HG03378 (cell line): ENCODE results near the gene ABHD14A.

Source experiments
- ATAC-seq: cut with Tn5 transposase; IDR thresholded peaks from one replicate; pipeline ENCODE4 v1.9.1; 2021; ENCODE audit warnings: mild to moderate bottlenecking, moderate library complexity; ENCODE audit not compliant: unreplicated experiment

ABHD14A gene

DNA sequence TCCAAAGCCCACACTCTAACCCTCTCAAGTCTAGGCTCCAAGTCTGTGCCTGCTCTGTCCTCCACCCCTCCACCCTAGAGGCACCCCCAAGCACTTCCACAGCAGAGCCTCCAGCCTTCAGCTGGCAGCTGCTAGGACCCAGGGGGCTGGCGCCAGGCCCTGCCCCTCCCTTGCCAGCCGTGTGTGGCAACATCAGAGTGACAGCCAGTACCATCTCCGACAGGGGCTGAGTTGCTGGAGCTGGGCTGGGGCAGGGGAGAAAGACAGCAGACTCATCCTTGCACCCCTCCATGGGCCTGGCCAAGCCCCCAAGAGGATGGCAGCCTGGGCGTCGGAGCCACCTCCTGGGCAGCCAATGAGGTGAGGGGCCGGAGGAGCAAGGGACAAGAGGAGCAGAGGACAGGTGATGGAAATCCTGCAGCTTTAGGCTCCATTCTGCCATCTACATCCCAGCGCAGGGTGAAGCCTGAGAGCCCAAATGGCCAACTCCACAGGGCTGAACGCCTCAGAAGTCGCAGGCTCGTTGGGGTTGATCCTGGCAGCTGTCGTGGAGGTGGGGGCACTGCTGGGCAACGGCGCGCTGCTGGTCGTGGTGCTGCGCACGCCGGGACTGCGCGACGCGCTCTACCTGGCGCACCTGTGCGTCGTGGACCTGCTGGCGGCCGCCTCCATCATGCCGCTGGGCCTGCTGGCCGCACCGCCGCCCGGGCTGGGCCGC, 19.5 kb upstream of the ABHD14A start, which contains the start of gene GPR62:
Gene GPR62, plus strand, starts transcription at position 207 of the 718 bp plus-strand sequence. Its CDS starts 272 bp downstream, at position 479.
- ATAC-seq: no peak

DNA sequence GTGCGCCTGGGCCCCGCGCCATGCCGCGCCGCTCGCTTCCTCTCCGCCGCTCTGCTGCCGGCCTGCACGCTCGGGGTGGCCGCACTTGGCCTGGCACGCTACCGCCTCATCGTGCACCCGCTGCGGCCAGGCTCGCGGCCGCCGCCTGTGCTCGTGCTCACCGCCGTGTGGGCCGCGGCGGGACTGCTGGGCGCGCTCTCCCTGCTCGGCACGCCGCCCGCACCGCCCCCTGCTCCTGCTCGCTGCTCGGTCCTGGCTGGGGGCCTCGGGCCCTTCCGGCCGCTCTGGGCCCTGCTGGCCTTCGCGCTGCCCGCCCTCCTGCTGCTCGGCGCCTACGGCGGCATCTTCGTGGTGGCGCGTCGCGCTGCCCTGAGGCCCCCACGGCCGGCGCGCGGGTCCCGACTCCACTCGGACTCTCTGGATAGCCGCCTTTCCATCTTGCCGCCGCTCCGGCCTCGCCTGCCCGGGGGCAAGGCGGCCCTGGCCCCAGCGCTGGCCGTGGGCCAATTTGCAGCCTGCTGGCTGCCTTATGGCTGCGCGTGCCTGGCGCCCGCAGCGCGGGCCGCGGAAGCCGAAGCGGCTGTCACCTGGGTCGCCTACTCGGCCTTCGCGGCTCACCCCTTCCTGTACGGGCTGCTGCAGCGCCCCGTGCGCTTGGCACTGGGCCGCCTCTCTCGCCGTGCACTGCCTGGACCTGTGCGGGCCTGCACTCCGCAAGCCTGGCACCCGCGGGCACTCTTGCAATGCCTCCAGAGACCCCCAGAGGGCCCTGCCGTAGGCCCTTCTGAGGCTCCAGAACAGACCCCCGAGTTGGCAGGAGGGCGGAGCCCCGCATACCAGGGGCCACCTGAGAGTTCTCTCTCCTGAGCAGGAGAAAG, 18.7 kb upstream of the ABHD14A start:
- no peak for ATAC-seq

DNA sequence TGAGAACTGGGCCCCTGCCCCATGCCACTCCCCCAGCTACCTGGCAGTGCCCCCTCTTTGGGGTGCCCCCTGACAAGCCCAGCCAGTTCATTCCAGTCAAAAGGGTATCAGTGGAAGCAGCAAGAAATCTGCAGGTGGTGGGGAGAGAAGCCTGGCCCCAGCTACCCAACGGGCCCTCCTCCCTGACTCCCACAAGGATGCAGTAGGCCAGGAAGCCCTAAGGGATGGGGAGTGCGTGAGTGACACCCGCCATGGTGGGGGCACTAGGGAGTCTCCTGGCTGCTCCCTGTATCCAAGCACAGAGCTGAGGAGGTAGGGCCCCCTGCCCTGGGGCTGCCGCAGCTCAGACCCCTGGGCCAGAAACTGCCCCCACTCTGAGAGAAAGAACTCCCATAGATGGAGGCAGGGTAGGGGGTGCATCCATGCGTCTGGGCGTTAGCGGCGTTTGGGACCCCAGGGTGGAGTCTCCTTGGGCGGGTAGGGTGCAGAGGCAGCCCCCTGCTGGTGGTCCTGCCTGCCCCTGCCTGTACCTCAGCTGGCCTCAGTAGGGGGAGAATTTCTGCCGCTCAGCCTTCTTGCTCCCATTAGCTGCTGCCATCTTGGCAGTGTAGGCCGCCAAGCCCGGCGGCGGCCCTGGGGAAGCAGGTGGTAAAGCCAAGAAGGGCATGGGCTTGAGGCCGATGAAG, 17.2 kb upstream of the ABHD14A start:
- no peak for ATAC-seq

DNA sequence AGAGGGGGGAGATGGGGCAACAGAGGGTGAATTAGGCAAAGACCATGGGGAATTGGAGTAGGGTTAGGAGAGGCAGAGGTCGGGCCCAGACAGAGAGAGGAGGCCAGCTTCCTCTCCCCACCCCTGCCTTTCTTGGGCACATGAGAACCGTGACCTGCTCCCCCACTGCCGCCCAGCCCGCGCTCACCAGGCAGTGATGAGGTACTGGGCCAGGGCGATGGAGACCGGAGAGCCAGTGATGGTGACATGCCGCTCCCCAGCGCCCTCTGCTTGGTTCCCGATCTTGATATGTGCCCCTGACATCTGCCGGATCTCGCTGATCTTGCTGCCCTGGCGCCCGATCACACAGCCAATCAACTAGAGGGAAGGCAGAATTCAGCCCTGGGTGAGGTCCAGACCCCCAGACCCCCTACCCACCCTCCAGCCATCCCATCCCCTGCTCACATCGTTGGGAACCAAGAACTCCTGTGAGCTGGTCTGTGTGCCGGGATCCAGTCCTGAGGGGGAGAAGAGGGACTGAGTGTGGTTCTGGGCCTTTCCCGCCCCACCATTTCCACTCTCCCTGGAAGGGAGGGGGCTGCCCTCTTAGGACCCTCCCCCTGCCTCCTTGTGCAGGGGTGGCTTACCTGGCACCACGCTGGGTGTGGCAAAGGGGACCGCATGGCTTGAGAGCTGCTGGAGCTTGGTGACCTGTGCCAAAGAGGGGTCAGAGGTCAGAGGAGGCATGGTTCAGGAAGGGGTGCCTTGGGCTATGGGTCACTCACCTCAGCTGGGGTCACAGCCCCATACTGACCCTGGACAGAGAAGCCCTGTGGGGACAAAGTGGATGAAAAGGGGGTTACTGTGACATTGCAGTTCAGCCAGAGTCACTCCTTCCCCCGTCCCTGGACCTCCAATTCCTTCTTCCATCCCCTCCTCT, 16.0 kb upstream of the ABHD14A start:
- no peak for ATAC-seq

DNA sequence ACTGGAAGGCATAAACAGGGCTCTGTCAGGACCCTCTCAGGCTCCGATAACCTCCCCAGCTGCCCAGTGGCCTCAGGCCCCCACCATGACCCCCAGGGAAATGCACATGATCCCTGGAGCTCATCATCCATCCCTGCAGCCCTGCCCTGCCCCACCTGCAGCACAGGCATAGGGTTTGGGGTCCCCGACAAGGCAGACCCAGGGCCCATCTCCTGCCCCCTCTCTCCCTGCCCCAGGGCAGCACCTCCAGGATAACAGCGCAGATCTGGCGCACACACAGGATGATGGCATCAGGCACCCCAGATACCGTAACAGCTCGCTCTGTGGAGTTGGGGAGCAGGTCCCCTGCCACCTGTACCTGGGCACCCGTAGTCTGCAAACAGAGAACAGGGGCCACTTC, 15.2 kb upstream of the ABHD14A start:
- no peak for ATAC-seq

DNA sequence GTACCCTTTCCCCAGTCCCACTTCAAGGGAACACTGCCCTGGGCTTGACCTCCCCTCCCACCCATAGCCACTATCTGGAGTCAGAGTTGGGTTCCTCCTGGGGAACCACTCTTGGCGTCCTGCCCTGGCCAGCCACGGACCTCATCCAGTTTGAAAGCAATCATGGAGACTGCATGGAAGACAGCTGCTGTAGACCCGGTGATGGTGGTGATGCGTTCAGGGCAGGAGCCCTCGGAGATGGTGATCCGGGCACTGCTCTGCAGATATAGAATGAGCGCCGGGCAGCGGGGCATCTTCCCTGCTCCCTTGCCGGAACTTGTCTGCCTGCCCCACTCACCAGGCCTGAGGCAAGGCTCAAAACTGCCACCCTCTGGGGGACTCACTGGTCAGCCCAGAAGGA, 14.5 kb upstream of the ABHD14A start:
- no peak for ATAC-seq

DNA sequence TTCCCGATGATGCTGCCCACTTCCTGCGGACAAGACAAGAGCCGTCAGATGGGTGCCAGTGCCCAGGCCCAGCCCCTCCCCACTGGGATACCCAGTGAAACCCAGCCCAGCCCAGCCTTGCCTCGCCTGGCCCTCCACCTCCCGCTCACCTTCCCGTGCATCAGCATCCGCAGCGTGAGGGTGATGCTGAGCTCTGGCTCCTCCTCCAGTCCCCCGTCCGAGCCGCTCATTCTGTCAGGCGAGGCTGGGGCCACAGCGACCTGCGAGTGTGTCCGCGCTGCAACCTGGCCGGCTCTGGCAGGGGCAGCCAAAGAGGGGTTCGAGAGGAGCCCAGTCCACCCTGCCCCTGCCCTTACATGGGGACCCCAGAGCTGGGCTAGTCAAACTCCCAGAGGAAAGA, 13.9 kb upstream of the ABHD14A start:
- no peak for ATAC-seq

DNA sequence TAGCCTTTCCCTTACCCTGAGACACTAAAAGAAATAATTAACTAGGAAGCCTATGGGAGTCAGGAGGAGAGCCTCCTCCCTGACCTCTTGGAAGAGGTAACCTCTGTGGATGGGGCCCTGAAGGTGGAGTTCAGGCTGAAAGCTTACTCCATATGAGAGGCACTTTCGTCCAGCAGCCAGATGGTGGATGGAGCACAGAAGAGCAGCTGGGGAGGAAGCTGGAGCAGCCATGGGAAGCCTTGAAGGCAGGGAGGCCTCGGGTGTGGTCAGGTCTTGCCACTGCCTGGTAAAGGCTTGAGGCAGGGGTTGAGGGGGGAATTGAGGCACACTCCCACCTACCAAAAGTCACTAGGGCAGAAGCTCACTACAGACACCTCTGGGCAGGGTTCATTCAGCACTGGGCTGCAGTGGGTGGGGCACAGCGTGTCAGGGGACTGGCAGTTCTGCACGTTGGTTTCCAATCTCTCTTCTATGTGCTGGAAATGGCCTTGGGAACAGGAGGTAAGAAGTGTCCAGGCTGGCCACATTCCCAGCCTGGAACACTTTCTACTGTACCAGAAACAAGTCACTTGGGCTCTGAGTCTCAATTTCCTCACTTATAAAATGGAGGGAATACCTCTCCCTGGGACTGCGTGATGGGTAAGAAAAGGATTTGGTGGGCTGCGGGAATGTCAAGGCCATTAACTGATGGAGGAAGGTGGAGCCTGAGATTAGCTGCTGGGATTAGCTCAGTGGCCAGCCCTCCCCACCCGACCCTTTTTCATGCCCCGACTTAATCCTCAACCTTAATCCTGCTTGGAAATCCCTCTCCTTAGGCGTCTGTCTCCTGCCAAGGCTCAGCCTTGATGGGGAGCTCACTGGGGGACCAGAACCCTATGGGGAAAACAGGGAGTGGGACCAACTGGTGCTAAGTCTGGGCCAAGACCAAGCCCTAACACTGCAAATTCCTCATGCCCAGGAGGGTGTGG, 13.0 kb upstream of the ABHD14A start:
- ATAC-seq: no peak

DNA sequence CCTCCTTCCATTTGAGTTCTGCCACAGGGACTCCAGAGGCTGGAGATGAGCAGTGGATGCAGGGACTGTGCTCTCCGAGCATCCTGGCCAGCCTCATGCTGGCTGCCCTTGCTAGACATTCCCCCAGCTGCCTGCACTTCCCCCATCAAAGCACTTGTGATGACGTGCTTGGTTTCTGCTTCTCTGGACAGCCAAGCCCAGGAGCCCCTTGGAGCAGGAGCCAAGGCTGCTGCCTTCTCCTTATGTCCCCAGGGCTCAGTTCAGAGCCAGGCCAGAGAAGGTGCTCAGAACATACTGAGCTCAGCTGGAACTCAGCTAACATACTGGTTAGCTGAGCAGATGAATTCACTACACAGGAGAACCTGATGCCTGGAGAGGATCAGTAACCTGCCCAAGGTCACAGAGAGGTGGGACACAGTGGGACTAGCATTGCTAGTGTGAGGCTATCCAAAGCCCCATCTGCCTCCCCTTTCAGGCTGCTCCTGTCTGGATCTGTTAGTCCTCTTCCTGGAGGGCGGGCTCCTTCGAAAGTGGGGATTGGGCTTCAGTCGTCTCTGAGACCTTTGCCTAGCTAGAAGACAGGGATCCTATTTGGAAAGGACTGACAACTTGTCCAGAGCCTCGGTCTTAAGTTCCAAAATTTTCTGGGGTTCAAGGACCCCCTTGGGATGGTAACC, 11.9 kb upstream of the ABHD14A start:
- no peak for ATAC-seq

DNA sequence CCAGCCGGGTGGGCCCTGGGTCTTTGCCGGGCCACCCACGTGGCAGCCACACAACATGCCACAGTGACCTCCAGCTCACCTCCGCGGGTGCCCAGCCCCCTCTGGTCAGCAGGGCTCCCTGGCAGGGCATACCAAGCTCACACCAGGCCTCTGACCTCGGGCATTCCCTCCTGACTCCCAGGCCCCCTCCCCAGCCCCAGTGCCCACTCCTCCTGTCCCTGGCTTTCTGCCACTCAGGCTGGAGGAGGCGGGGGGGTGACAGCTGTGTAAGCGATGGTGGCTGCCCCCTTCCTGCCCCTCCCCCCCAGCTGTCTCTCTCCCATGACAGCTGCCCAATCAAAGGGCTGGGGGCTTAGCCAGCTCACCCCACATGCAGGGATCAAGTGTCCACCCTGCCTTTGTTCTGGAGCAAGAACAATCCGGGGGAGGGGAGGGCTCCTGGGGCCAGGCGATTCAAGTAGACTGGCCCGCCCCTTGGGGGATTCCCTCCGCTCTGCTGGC, 10.9 kb upstream of the ABHD14A start:
- no peak for ATAC-seq

DNA sequence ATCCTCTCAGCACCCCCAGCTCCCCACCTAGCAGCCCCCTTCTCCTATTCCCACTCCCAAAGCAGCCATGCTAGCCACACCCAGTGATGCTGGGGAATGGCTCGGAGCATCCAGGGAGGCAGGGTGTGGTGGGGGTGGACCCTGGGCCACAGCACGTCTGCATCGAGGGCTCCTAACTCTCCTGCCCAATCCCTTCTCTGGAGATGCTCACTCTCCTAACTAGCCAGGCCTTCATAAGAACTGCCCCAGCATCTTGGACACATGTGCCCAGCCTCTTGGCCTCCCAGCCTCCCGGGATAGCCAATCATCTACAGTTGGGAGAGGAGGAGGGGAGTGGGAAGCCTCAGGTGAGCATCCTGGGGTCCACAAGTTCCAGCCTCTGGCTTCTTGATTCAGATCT, 10.3 kb upstream of the ABHD14A start:
- no peak for ATAC-seq

DNA sequence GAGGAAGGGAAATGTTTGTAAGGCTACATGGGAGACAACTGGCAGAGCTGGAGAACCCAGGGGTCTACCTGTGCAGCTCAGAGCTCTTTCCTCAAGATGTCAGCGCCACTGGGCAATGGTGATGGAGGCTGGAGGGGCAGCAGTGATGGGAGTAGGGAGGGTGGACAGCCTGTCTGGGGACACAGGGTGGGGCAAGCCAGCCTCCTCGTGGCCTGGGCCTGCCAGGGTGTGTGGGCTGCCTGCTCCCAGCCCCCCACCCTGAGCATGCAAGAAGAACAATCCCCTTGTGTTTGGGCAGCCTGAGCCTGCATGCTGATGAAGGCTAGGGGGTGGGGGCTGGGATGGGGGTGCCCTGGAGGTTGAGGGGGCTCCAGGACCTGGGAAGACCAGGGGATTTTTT, 8.8 kb upstream of the ABHD14A start:
- no peak for ATAC-seq

DNA sequence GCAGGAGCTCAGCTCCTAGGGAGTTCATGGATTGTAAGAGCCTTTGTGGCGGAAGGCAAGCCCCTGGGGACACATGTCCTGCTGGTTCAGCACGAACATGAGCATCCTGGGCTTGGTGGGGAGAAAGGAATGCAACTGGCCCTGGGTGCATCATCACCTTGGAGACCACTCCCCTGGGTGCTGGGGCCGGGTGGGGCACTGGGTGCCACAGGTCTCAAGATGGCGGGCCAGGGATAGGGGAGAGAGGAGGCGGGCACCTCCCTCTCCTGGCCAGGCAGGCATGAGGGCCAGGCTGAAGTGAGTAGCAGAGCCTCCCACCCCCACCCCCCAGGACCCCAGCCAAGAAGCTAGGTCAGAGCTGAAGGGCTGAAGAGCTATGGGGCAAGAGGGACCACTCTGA, 8.4 kb upstream of the ABHD14A start:
- no peak for ATAC-seq

DNA sequence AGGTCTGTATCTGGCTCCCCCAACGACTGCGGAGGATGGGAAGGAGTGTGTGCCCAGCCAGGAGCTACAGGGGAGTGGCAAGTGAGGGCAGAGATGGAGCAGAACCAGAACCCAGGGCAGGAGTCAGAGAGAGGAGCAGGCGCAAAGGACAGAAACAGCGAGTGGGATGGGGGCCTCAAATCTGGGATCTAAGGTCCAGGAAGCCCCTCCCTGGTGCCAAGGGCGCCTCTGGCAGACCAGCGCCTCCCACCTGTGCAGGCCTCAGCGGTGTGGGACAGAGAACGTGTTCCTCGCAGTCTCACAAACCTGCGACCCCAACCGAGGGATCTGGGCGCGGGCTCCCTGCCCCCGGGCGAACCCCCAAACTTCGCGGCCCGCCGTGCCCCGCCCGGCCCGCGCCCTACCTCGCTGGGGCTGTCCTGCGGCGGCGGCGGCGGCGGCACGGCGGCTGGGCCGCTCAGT, 7.9 kb upstream of the ABHD14A start:
- no peak for ATAC-seq

DNA sequence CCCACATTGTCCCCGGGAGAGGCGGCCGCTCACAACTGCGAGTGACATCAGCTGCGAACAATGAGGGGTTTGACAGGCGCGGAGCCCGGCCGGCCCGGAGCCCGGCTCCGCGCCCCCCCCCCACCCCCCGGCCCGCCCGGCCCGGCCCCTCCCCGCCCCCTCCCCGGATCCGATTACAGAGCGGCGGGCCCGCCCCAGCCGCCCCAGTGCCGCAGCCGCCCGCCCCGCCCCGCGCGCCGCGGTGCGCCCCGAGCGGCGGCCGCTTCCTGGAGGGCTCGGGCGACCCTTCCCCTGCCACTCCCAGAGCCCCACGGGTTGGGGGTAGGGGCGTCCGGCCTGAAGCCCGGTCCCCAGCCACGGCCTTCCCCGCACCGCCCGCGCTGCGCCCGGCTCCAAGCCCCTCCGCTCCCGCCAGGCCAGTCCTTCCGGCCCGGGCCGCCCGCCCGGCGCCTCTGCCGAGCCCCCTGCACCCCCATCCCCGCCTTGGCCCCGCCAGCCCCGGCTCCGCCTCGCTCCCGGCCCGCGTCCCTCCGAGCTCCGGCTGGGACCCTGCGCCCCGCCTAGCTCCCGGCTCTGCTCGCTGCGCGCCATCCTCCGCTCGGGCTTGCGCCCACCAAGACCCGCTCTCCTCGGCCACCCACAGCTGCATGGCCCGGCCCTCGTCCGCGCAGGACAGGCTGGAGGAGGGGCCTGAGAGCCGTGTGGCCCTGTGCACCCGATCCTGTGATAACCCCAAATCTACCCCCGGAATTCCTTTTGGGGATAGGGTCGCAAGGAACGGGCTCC, 7.3 kb upstream of the ABHD14A start, which contains the start of gene PCBP4:
Gene PCBP4, minus strand, starts transcription at position 71 of the 786 bp plus-strand sequence. CDS start 6,214 bp downstream, outside the sequence.
- no peak for ATAC-seq

DNA sequence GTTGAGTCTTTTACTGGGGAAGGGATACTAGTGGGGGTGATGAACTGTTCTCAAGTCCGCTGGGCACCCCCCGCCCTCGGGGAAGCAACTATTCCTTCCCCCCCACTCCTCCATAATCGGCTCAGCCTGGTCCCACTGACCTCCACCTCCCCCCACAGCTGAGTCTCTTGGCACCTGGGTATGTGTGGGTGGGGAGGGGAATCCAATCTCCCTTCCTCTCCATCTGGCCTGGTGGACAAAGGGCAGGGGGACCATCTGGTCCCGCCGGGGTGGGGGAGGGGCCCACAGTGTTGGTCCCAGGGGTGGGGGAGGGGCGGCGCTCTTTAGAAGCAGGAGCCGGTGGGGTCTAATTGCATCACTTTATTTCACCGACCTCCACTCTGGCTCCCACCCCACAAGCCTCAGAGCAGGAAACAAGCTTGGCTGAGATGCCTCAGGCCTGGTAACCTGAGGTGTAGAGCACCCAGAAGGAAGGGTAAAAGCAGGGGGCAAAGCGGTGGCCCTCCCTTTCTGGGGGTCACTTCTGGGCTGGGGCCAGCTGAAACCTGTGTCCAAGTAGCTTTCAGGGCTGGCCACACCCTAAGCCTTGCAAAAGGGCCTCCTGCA, 6.6 kb upstream of the ABHD14A start:
- ATAC-seq: no peak
